GM21528 (cell line): ENCODE measurements around the gene IFT52.

Experiments used
- ATAC-seq: cut with Tn5 transposase; IDR thresholded peaks from one replicate; pipeline ENCODE4 v1.9.1; 2021; ENCODE audit warnings: mild to moderate bottlenecking, moderate library complexity; ENCODE audit not compliant: unreplicated experiment, low FRiP score

The IFT52 gene, protein sequence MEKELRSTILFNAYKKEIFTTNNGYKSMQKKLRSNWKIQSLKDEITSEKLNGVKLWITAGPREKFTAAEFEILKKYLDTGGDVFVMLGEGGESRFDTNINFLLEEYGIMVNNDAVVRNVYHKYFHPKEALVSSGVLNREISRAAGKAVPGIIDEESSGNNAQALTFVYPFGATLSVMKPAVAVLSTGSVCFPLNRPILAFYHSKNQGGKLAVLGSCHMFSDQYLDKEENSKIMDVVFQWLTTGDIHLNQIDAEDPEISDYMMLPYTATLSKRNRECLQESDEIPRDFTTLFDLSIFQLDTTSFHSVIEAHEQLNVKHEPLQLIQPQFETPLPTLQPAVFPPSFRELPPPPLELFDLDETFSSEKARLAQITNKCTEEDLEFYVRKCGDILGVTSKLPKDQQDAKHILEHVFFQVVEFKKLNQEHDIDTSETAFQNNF

DNA sequence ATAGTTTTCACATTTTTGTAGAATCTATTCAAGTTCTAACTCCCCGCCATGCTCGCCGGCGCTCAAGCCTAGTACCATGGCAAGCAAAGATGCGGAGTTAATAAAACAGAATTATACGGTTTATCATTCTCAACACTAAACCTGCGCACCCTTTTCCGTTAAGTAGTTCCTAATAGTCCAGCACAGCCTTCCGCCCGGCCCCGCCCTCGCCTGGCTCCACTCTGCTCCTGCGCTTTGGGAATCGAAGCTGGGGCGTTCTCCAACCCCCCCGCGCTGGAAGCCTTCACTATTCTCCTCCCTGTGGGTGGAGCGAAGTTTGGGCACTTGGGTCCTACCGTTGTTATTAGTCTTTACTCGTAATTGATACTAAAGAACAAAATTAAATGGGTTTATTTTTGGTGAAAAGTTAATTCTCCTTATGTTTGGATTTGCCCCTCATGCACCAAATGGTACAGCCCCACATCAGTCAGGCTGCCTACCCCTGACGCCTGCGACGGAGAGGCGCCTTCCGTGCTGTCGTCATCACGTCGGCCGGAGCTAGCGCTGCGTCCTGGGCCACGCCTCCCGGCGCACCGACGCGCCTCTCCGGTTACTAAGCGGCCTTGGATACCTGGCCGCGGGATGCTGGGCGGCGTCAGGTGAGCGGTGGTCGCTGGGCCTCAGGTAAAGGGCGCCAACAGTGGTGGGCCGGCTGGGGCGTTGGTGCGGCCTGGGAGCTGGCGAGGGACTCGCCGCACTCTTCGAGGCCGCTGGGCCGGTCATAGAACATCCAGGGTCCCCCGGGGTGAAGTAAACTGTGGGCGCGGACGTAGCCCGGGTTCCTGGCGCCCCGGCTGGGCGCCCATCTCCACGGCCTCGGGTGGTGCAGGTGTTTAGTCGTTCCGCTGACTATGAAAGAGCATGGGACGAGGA, at the start of gene IFT52:
TSS of gene IFT52 (plus strand) at position 546 of the 912 bp plus-strand sequence. CDS start 3,762 bp downstream, outside the sequence.
- peak; percentile 98 for ATAC-seq

DNA sequence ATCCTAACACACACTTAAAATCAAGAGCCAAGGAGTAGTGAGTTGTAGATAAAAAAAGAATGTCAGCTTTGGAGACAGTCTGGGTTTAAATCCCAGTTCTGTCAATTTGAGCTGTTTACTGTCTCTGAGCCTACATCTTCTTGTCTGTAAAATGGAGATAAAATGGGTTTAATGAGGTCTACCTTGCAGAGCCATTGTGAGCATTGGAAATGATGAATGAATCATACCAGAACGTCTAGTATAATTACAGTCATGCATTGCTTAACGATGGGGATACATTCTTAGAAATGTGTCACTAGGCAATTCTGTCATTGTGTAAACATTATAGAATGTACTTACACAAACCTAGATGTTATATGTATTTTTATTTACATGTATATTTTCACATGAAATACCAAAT, 49.5 kb upstream of the IFT52 start:
- ATAC-seq, result no peak

DNA sequence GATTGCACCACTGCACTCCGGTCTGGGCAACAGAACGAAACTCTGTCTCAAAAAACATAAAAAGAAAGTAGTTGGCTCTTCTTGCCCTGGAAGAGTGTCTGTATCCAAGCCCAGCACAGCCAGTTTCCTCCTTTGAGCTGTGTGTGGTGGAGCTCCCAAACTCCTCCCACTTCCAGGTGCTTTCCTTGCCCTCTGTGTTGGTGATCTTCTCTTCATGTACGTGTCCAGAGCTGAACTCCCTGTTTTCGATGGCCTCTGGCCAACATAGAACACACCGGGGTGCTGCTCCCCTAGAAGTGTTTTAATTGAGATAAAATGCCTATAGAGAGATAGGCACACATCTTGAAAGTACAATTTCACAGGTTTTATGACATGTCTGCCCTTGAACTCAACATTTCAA, 48.6 kb upstream of the IFT52 start:
- no peak for ATAC-seq

DNA sequence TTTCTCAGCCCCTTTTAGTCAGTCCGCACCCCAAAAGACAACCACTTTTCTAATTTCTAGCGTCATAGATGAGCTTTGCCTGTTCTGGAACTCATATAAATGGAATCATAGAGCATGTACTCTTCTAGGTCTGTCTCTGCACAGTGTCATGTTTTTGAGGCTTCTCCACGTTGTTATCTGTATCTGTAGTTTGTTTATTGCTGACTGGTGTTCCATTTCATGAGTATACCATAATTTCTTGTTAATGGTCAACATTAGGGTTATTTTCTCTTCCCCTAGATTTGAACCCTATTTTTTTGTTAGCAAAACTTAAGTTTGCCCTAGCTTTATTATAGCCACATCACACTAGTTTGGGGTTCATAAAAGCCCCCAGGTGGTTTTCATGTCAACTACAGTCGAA, 48.1 kb upstream of the IFT52 start:
- no peak for ATAC-seq

DNA sequence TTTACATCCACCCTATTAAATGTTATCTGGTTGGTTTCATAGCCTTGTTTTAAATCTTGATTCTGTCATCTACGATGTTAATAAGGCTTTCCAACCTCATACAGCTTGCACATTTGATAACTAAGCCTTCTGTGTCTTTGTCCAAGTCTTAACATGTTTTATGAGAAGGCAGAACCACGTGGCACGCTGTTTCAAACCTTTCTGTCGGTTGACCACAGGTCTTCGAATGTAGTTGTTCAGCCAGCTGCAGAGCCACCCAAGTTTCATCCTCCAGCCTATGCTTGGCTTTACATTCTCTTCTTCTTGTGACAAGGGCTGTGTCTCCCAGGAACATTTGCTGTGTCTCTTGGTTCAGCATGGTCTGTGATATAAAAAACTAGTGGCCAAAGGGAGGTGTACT, 47.6 kb upstream of the IFT52 start:
- no peak for ATAC-seq

DNA sequence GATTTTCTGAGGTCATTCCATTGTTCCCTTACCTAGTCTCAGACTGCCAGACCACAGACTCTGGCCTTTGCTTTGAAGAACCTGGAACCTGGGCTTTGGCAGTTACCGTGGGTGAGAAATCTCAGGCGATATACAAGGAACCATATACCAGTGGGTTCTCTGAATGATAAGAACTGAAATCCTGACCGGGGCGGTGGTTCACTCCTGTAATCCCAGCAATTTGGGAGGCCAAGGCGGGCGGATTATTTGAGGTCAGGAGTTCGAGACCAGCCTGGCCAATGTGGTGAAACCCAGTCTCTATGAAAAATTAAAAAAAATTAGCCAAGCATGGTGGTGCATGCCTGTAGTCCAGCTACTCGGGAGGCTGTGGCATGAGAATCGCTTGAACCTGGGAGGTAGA, 46.2 kb upstream of the IFT52 start:
- no peak for ATAC-seq

DNA sequence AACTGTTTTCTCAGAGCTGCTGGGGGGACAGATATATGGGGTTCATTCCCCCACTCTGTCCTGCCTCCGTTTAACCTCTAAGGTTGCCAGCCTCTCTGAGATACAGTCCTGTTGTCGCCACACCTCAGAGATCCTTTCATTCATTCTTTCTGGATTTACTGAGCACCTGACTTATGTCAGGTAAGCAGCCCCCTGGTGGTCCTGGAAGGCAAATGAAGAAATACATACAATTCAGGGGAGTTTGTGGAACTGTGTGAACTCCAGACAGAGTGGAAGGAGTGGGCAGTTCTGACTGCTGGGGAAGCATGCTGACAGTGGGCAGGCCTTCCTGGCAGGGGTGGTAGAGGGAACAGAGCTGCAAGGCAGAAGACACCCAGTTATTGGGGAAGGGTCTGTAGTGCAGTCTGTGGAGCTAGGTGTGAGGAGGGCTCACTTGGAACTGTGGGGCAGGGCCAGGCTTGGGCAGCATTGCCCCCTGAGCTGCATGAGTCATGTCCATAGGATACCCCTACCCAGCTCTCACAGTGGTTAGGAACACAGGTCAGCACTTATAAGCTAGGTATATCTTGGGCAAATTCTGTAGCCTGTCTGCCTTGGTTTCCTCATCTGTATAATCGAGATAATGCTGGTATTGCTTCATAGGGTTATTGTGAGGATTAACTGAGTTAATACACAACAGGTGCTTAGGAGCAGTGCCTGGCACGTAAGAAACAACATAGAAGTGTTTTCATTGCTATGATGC, 44.7 kb upstream of the IFT52 start:
- ATAC-seq, result no peak

DNA sequence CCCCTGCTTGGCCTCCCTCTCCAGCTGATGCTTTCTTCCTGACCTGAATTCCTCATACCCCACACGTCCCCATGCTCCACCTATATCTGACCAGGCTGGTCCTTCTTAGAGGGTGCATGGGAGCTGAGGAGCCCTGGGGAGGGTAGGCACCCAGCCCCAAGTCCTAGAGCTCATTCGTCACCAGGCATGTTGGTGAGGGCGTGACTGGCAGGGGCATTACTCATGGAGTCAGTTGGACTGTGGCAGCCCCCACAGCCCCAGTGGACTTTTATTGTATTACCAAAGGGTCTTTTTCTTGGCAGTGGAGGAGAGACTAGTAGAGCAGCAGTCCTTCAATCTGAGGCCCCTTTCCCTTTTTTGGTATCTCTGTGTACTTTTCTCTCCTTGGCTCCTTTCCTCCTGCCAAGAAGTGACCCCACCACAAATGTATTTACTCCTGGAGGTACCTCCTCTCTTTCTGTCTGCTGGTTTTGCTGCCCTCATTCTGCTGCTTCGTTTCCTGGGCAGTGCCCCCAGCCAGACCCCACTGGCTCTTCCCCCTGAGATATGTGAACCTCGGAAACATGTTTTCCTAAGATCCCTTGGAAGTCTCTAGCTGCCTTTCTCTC, 42.4 kb upstream of the IFT52 start:
- ATAC-seq, result no peak

DNA sequence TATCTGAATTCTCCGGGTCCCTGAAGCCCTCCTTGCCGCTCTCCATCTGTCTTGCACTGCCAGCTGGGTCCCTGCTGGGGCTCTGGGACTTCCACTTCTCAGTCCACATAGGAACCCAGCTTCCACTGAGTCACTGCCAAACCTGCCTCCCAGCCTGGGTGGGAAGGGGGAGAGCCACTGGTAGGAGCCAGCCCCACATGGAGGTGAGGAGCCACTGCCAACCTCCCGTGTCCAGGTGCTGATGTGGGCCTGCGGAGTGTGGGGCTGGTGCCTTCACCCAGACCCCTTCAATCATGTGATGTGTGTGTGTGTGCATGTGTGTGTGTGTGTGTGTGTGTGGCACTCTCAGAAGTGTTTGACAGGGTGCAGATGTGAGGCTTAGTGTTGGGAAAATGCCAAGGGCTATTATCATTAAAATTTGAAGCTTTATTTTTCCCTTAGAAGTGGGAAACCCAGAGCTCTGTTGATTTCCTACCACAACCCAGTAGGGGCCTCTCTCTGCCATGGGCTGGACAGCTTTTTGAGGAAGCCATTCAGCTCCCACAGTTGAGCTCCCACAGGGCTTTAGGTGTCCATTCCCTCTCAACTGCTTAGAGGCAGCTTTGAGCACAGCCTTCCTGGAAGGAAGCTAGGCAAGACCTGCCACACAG, 41.2 kb upstream of the IFT52 start:
- ATAC-seq, result no peak

DNA sequence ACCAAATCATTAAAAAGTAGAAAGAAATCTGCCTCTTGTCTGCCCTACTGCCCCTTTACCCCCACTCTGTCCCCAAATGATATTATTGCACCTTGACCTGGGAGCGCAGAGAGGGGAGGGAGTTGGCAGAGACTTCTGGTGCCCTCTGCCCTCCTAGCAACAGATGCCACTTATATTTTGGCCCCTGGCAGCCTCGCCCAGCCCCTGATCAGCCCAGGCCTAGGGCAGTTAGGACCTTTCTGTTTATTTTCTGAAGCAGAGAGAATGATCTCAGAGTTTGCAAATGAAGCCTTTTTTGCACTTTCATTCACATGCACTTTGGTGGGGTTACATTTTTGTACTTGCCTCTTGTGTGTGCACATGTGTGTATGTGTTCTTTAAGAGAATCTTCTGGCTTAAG, 40.3 kb upstream of the IFT52 start:
- no peak for ATAC-seq

DNA sequence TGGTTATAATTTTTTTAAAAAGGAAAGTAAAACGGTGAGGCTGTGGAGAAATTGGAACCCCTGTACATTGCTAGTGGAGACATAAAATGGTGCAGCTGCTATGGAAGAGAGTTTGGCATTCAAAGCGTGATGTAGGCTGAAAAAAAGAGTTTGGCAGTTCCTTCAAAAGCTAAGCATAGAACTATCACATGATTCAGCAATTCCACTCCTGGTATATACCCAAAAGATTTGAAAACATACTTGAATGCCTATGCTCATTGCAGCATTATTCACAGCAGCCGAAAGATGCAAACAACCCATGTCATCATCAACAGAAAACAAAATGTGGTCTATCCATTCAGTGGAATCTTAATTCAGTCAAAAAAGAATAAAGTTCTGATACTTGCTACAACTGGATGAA, 36.4 kb upstream of the IFT52 start:
- no peak for ATAC-seq

DNA sequence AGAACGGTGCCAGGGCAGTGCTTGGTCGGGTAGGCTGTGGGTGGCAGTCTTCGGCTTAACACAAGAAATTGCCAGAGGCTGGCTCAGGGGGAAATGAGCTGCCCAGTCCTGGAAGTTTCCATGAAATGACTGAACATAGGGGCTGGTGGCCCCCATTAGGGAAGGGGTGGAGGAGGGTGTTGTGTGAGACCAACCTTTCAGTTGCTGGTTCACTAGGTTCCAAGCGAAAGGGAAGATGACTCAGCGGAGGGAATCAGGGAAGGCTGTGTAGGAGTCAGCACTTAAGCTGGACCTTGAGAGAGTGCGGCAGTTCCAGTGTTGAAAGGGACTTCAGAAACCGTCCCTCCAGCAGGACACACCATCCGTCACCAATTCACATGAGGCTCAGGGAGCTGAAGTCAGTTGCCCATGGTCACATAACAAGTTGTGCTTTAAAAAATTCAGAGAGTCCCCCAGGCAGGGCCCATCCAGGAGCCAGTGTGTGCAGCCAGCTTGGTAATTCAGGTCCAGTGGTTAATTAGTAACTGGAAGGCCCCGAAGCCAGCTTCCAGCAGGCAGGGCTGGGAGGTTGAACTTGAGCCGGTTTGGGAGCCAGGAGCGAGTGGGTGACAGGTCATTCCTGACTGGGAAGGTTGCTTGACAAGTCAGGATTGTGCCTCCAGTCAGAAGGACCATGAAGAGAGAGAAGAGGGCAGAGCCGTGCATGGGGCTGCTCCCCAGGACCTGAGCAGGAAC, 32.2 kb upstream of the IFT52 start, which contains the start of gene SGK2:
TSS of gene SGK2 (plus strand) at position 616 of the 735 bp plus-strand sequence. CDS start 7,469 bp downstream, outside the sequence.
- ATAC-seq, result no peak

DNA sequence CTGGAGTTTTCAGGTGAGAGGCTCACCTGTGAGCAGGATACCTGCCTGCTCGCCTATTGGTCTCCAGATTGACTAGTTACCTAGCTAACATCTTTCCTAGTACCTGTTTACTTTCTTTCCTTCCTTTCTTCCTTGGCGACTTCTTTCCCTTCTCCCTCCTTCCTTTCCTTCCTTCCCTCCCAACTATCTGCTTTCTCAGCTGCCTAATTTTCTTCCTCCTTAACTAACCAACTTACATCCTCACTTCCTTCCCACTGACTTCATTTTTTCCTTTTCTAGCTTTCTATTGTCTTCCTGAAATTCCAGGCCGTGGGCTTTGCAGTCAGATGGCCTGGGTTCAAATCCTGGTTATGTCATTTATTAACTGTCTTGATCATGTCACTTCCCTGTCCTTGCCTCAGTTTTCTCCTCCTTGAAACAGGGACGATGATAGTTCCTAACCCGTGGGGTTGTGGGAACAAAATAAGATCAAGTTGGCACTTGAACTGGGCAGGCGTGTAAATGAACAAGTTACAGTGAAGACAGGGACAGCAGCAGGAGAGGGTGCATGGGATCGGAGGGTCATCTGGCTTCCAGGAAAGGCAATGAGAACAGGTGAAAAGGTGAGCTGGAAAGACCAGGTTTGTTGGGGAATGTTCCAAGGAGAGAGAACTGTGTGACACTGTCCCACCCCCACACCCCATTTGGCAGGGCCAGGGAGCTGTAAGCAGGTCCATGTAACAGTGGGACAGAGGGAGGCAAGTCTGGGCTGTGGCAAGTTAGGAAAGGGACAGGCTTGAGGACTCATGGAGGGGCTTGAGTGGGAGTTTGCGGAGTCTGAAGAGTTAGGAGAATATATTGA, 31.4 kb upstream of the IFT52 start:
- ATAC-seq, result no peak

DNA sequence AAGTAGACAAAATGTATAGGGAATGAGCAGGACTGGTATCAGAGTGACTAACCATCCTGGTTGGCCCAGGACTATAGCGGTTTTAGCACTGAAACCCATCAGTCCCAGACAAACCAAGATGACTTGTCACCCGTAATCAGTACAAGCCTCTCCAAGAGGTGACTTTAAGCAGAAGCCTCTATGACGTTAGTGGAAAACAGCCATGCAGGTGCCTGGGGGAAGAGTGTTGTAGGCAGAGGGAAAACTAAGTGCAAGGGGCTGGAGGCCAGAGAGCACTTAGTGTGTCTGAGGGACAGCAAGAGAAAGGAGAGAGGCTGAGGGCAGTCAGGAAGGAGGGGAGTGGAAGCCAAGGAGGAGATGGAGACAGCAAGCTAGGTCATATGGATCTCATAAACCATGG, 29.8 kb upstream of the IFT52 start:
- no peak for ATAC-seq

DNA sequence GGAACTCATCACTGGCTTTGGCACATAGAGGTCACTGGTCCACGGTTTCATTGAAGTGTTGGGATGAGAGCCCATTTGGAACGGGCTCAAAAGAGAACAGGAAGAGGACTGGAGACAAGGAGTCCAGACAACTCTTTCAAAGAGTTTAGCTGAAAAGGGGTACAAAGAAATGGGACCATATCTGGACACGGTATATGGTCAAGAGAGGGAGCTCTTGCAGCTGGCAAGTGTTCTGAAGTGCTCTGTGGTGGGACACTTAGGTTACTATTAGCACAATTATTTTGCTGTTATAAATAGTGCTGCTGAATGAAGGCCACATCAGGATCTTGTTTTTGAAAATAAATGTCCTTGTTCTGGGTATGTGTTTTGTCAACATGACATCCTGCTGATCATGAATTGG, 27.3 kb upstream of the IFT52 start:
- ATAC-seq, result no peak

DNA sequence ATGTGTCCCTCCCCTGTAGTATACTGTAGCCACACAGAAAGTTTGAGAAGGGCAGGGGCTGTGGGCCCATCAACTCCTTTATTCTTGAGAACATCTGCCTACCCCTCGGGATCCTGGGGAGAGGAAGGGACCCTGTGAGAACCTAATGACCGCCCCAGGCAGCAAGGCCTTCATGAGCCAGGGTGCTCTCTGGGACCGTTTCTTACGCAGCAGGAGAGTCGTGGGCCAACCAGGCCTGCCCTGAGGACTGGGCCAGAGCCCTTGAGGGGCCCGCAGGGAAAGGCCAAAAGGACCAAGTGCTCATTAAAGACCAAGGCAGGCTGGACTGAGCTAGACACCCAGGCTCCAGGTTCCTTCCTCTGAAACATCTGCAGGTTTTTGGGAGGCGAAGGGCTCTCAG, 26.7 kb upstream of the IFT52 start:
- no peak for ATAC-seq

DNA sequence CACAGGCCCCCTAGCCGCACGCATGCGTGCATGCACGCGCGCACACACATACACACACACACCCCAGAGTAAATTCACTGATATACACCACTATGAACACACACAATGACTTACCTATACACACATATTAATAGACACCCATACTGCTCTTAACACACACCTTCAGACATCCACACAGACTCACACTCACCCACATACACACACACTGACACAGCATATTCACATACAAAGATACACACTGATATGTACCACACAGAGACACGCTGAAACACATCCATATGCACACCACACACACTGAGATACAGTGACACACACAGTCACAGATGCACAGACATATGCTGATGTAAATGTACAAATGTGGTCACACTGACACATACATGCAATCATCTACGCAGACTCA, 26.3 kb upstream of the IFT52 start:
- no peak for ATAC-seq
